Measurements from ENCODE around the gene HIP1R.

The HIP1R gene

GRCh38 chr12:122867691-122868461, 32.6 kb downstream of the HIP1R start:
- H3K27ac ChIP-seq (ENCODE audit: low read length) = no peak overlapping the region

GRCh38 chr12:122868471-122869177, 33.4 kb downstream of the HIP1R start:
- Histone ChIP-seq H3K27ac (ENCODE audit: low read length) (no peak overlapping the region), H3K9ac (ENCODE audit: low read depth, low read length) (no peak overlapping the region), H3K27me3 (ENCODE audit: insufficient read depth, low read length, poor library complexity) (no peaks in the 10 kb centered on the region), H3K79me2 (ENCODE audit: insufficient read depth, low read length) (peaks cover 25% of the 10 kb centered on the region), H3K4me1 (ENCODE audit: insufficient read depth, low read length) (no peaks in the 10 kb centered on the region), H2AFZ (ENCODE audit: low read depth, low read length) (no peak overlapping the region), H3K36me3 (ENCODE audit: insufficient read depth, low read length) (peaks cover 62% of the 10 kb centered on the region), H4K20me1 (ENCODE audit: insufficient read depth, low read length) (peaks cover 32% of the 10 kb centered on the region), H3K4me2 (ENCODE audit: insufficient read depth, low read length) (no peak overlapping the region), H3K9me3 (ENCODE audit: insufficient read depth, low read length, severe bottlenecking) (no peaks in the 10 kb centered on the region), H3K4me3 (ENCODE audit: low read depth in 1 of 2, low read length in 2 of 2) (no peak overlapping the region)
- ATAC-seq (ENCODE audit: insufficient read depth, low read depth) (no peak), DNase-seq (no peak)
- TF ChIP-seq EZH2 (IDR thresholded peaks at IDR 0.05; ENCODE audit: borderline replicate concordance, low read depth, low read length, severe bottlenecking) (no peak), CTCF (IDR thresholded peaks at IDR 0.05; ENCODE audit: borderline replicate concordance, extremely low read depth, low read length, poor library complexity, severe bottlenecking) (no peak)

More at GRCh38 chr12:122867691-122868461, 32.6 kb downstream of the HIP1R start:
- Histone ChIP-seq H3K4me2 (ENCODE audit: insufficient read depth, low read length) (no peak overlapping the region), H4K20me1 (ENCODE audit: insufficient read depth, low read length) (peaks cover 30% of the 10 kb centered on the region; the same call in 1 of the 2 replicates), H3K9me3 (ENCODE audit: insufficient read depth, low read length, severe bottlenecking) (no peaks in the 10 kb centered on the region), H3K36me3 (ENCODE audit: insufficient read depth, low read length) (peaks cover 68% of the 10 kb centered on the region), H3K27me3 (ENCODE audit: insufficient read depth, low read length, poor library complexity) (no peaks in the 10 kb centered on the region), H3K9ac (ENCODE audit: low read depth, low read length) (no peak overlapping the region), H2AFZ (ENCODE audit: low read depth, low read length) (no peak overlapping the region), H3K79me2 (ENCODE audit: insufficient read depth, low read length) (peaks cover 17% of the 10 kb centered on the region), H3K4me3 (ENCODE audit: low read depth in 1 of 2, low read length in 2 of 2) (no peak overlapping the region), H3K4me1 (ENCODE audit: insufficient read depth, low read length) (no peaks in the 10 kb centered on the region)
- DNase-seq = no peak
- ATAC-seq (ENCODE audit: insufficient read depth, low read depth) = peak; percentile 25; the same call in 1 of the 3 replicates
- TF ChIP-seq EZH2 (IDR thresholded peaks at IDR 0.05; ENCODE audit: borderline replicate concordance, low read depth, low read length, severe bottlenecking) (no peak), CTCF (IDR thresholded peaks at IDR 0.05; ENCODE audit: borderline replicate concordance, extremely low read depth, low read length, poor library complexity, severe bottlenecking) (peak; percentile 40)

GRCh38 chr12:122869207-122869973, 34.1 kb downstream of the HIP1R start:
- H2AFZ ChIP-seq (ENCODE audit: low read depth, low read length) = no peak overlapping the region
- no peak for DNase-seq
- H3K4me2 ChIP-seq (ENCODE audit: insufficient read depth, low read length) = no peak overlapping the region
- TF ChIP-seq CTCF (IDR thresholded peaks at IDR 0.05; ENCODE audit: borderline replicate concordance, extremely low read depth, low read length, poor library complexity, severe bottlenecking) (no peak), EZH2 (IDR thresholded peaks at IDR 0.05; ENCODE audit: borderline replicate concordance, low read depth, low read length, severe bottlenecking) (no peak)
- H3K9me3 ChIP-seq (ENCODE audit: insufficient read depth, low read length, severe bottlenecking) = no peaks in the 10 kb centered on the region
- H3K4me3 ChIP-seq (ENCODE audit: low read depth in 1 of 2, low read length in 2 of 2) = no peak overlapping the region
- H3K4me1 ChIP-seq (ENCODE audit: insufficient read depth, low read length) = no peaks in the 10 kb centered on the region
- no peak overlapping the region for H3K9ac ChIP-seq (ENCODE audit: low read depth, low read length)
- no peak overlapping the region for H3K27ac ChIP-seq (ENCODE audit: low read length)
- no peaks in the 10 kb centered on the region for H3K27me3 ChIP-seq (ENCODE audit: insufficient read depth, low read length, poor library complexity)
- ATAC-seq (ENCODE audit: insufficient read depth, low read depth) = no peak
- peaks cover 60% of the 10 kb centered on the region for H3K36me3 ChIP-seq (ENCODE audit: insufficient read depth, low read length)
- H3K79me2 ChIP-seq (ENCODE audit: insufficient read depth, low read length) = peaks cover 32% of the 10 kb centered on the region
- peaks cover 35% of the 10 kb centered on the region for H4K20me1 ChIP-seq (ENCODE audit: insufficient read depth, low read length)

All from DND-41 (cell line).